ENCODE results near the gene RPL22.

DNA sequence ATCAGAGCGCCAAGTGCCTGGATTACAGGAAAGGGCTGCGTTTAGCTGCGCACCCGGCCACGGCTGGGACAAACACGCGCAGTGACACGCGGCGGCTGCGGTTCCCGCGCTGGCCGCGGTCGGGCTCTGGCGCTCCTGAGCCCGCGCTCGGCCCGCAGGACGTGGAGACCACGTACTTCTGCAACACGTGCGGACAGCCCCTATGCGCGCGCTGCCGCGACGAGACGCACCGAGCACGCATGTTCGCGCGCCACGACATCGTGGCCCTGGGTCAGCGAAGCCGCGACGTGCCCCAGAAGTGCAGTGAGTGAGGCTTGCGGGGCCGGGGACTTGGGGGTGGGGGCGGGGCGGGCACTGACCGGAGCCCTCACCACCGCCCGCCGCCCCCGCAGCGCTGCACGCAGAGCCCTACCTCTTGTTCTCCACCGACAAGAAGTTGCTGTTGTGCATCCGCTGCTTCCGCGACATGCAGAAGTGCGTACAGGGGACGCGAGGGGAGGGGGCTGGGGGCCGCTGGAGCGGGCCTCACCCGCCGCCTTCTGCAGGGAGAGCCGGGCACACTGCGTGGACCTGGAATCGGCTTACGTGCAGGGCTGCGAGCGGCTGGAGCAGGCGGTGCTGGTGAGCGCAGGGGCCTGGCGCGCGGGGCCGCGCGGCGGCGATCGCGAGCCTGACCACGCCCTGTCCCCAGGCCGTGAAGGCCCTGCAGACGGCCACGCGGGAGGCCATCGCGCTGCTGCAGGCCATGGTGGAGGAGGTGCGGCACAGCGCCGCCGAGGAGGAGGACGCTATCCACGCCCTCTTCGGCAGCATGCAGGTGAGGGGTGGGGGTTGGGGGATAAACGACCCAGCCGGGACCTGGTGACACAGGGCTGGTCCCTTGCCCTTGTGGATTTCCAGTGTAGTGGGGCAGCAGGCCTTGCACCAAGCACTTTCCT is 9.6 kb upstream of the RPL22 start:
- TF ChIP-seq CTCF (IDR thresholded peaks at IDR 0.05) (peak in 11 of 12 donors; percentile 16 to 61 (median 49)), POLR2A (IDR thresholded peaks at IDR 0.05) (no peak)

Data from heart left ventricle (tissue), 13 donors.